Upper lobe of left lung (tissue), 4 donors: Measurements from ENCODE around the gene LDLRAD2.

Source experiments
- POLR2A ChIP-seq, 4 donors: fragments of 450-650 bp; IDR thresholded peaks; one replicate each; pipeline ENCODE4 v1.5.1; 2016 to 2017; ENCODE audit warnings: antibody characterized with exemption in 4 of 4, mild to moderate bottlenecking in 2 of 4
- POLR2AphosphoS5 ChIP-seq, 2 donors: sonication (generic); formaldehyde crosslinking; IDR thresholded peaks; one replicate each; pipeline ENCODE4 v1.5.1; 2017; ENCODE audit warnings: antibody characterized with exemption in 2 of 2
- TF ChIP-seq, protein P1 (sequence below), 6 experiments: fragments of 450-650 bp in 4 of 6; fragments of 200-600 bp in 2 of 6; sonication (generic) in 2 of 6; IDR thresholded peaks; one replicate each; pipeline ENCODE4 v1.5.1; 2016 to 2019; ENCODE audit warnings: antibody characterized with exemption in 6 of 6

DNA sequence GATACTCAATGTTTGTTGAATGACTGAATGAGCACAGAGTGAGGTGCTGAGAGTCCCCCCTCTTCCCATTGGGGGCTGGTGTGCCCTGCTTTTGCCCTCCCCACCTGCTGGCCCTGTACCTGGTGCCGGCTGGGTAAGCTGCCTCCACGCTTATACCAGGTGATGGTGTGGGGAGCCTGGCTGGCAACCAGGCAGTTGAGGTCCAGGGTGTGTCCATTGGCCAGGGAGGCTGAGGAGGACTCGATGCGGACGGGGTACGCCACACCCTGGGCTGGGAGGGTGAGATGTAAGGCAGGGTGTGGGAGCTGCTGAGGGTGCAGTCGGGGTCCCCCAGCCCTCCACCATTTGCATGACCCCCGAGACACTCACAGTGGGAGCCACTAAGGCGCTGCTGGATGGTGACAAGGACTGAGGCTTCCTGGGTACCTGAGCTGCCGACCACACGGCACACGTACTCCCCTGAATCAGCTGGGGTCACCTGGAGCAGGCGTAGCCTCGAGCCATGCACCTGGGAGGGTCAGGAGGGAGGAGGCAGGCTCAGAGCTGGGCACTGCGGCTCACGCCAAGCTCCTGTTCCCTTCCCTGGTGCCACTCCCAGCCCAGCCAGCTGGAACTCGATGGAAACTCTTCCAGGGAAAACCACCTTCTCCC, 36.6 kb downstream of the LDLRAD2 start:
- TF ChIP-seq POLR2A (IDR thresholded peaks at IDR 0.05) (no peak), POLR2AphosphoS5 (IDR thresholded peaks at IDR 0.05) (no peak)
- TF ChIP-seq, protein P1, sequence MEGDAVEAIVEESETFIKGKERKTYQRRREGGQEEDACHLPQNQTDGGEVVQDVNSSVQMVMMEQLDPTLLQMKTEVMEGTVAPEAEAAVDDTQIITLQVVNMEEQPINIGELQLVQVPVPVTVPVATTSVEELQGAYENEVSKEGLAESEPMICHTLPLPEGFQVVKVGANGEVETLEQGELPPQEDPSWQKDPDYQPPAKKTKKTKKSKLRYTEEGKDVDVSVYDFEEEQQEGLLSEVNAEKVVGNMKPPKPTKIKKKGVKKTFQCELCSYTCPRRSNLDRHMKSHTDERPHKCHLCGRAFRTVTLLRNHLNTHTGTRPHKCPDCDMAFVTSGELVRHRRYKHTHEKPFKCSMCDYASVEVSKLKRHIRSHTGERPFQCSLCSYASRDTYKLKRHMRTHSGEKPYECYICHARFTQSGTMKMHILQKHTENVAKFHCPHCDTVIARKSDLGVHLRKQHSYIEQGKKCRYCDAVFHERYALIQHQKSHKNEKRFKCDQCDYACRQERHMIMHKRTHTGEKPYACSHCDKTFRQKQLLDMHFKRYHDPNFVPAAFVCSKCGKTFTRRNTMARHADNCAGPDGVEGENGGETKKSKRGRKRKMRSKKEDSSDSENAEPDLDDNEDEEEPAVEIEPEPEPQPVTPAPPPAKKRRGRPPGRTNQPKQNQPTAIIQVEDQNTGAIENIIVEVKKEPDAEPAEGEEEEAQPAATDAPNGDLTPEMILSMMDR (IDR thresholded peaks at IDR 0.05), result no peak
